Stomach (tissue), 9 donors: ENCODE measurements around the gene KIF4A. TPM values are rescaled to one million over a fixed set of nuclear protein-coding genes. Genes with fewer than 3 reads are reported as not detected.
"Not testable (repeated sequence)": the region's sequence is repeated elsewhere in the genome, so short reads cannot be mapped to it uniquely, and the experiment has no call there.

Experiments
- DNase-seq, 2 donors: peaks; one replicate each; pipeline versions ENCODE4 v3.0.0 to v3.0.0-alpha.2; 2013 to 2019
- H3K27ac ChIP-seq, 5 donors: fragments of 200-600 bp in 4 of 5; sonication (generic) in 4 of 5; one replicate each; pipeline ENCODE4 v1.5.1; 2013 to 2019; ENCODE audit warnings: mild to moderate bottlenecking in 1 of 5, moderate library complexity in 1 of 5
- H3K27me3 ChIP-seq, 3 donors: fragments of 200-600 bp; sonication (generic); one replicate each; pipeline ENCODE4 v1.5.1; 2017 to 2019; ENCODE audit warnings: mixed run types in 1 of 3
- H3K36me3 ChIP-seq, 4 donors: fragments of 200-600 bp; sonication (generic); 1 replicate in 3 of 4; 2 replicates in 1 of 4; pipeline ENCODE4 v1.5.1; 2016 to 2019
- H3K4me1 ChIP-seq, 4 donors: fragments of 200-600 bp; sonication (generic); one replicate each; pipeline ENCODE4 v1.5.1; 2016 to 2019
- H3K4me3 ChIP-seq, 4 donors: fragments of 200-600 bp; sonication (generic) in 3 of 4; one replicate each; pipeline ENCODE4 v1.5.1; 2016 to 2019; ENCODE audit warnings: mild to moderate bottlenecking in 1 of 4
- H3K9me3 ChIP-seq, 4 donors: fragments of 200-600 bp; sonication (generic); one replicate each; pipeline ENCODE4 v1.5.1; 2016 to 2019
- EP300 ChIP-seq: sonication (generic); formaldehyde crosslinking; IDR thresholded peaks from one replicate; pipeline ENCODE4 v1.6.1; 2017; ENCODE audit warnings: antibody characterized with exemption
- POLR2A ChIP-seq, 4 donors: fragments of 450-650 bp; IDR thresholded peaks; one replicate each; pipeline ENCODE4 v1.6.1; 2016; ENCODE audit warnings: antibody characterized with exemption in 4 of 4, control low read depth in 2 of 4, mild to moderate bottlenecking in 1 of 4, moderate library complexity in 1 of 4
- POLR2AphosphoS5 ChIP-seq, 3 donors: sonication (generic); formaldehyde crosslinking; IDR thresholded peaks; one replicate each; pipeline ENCODE4 v1.6.1; 2016; ENCODE audit warnings: antibody characterized with exemption in 3 of 3
- WGBS, 5 donors: extraction: QIAGEN DNeasy Blood & Tissue Kit in 3 of 5; methylation state at CpG; one replicate each; pipeline versions ENCODE4 v1.1.5 to v1.1.7; 2013 to 2018; 5-methylcytosine and 5-hydroxymethylcytosine counted together
- intact Hi-C: fragments of 100-400 bp; cut with DNase I; formaldehyde crosslinking; loops from one replicate; pipeline ENCODE4 v1.15.1; 2023; ENCODE audit warnings: low total_unique reads
- polyA plus RNA-seq, 3 donors: library from polyadenylated mRNA; stranded (reverse); fragments of 200-250 nt; gene quantifications; one replicate each; pipeline ENCODE4 v1.2.3, GENCODE V29; 2013
- total RNA-seq, 5 donors: library from RNA; depleted of rRNA; stranded (reverse); fragments of >200 nt; gene quantifications; one replicate each; pipeline versions ENCODE4 v1.1.0 to v1.2.3, GENCODE V29; 2014 to 2016
- TF ChIP-seq, protein P1 (sequence below), 7 experiments: fragments of 450-650 bp in 4 of 7; fragments of 200-600 bp in 3 of 7; sonication (generic) in 3 of 7; IDR thresholded peaks; one replicate each; pipeline ENCODE4 v1.5.1; 2016 to 2019; ENCODE audit warnings: antibody characterized with exemption in 7 of 7, control low read depth in 2 of 7, mild to moderate bottlenecking in 1 of 7
- donor health status: healthy with polysubstance abuse.
- donor health status: Bipolar disorder and iron deficiency.
- donor health status: healthy.

KIF4A gene
- total and polyA plus RNA-seq, 8 donors: 0.31 to 26.9 (median 2.0) TPM; not detected in 1

GRCh38 chrX:70360366-70360765 lies 70.5 kb downstream of the KIF4A start:
- intact Hi-C loops: no loop called here
- Histone ChIP-seq H3K27me3 (no peaks in the 10 kb centered on the region), H3K36me3 (no peaks in the 10 kb centered on the region), H3K27ac (no peak overlapping the region), H3K9me3 (peaks cover 0 to 4% (median 2%) of the 10 kb centered on the region in 4 donors), H3K4me1 (no peaks in the 10 kb centered on the region), H3K4me3 (no peak overlapping the region)
- TF ChIP-seq POLR2AphosphoS5 (IDR thresholded peaks at IDR 0.05) (no peak), POLR2A (IDR thresholded peaks at IDR 0.05) (no peak), EP300 (no peak)
- TF ChIP-seq, protein P1, sequence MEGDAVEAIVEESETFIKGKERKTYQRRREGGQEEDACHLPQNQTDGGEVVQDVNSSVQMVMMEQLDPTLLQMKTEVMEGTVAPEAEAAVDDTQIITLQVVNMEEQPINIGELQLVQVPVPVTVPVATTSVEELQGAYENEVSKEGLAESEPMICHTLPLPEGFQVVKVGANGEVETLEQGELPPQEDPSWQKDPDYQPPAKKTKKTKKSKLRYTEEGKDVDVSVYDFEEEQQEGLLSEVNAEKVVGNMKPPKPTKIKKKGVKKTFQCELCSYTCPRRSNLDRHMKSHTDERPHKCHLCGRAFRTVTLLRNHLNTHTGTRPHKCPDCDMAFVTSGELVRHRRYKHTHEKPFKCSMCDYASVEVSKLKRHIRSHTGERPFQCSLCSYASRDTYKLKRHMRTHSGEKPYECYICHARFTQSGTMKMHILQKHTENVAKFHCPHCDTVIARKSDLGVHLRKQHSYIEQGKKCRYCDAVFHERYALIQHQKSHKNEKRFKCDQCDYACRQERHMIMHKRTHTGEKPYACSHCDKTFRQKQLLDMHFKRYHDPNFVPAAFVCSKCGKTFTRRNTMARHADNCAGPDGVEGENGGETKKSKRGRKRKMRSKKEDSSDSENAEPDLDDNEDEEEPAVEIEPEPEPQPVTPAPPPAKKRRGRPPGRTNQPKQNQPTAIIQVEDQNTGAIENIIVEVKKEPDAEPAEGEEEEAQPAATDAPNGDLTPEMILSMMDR (IDR thresholded peaks at IDR 0.05): no peak
- DNase-seq: no peak
- WGBS, 5 donors: 82 to 100% (median 93%) methylated on average over 2 to 10 of the region's 10 CpGs

DNA sequence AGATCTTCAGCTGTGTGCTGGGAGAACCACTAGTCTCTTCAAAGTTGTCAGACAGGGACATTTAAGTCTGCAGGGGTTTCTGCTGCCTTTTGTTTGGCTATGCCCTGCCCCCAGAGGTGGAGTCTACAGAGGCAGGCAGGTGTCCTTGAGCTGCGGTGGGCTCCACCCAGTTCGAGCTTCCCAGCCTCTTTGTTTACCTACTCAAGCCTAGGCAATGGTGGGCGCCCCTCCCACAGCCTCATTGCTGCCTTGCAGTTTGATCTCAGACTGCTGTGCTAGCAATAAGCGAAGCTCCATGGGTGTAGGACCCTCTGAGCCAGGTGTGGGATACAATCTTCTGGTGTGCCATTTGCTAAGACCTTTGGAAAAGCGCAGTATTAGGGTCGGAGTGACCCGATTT lies 78.8 kb downstream of the KIF4A start:
- DNase-seq, H3K4me1 ChIP-seq, H3K36me3 ChIP-seq, H3K27me3 ChIP-seq, H3K9me3 ChIP-seq, H3K4me3 ChIP-seq, intact Hi-C loops, H3K27ac ChIP-seq: not testable (repeated sequence)
- 50 to 86% (median 78%) methylated on average over 2 to 7 of the region's 7 CpGs for WGBS, 5 donors

- no peaks in the 10 kb centered on the region for H3K4me1 ChIP-seq
- TF ChIP-seq, protein P1 (IDR thresholded peaks at IDR 0.05): no peak
- H3K4me3 ChIP-seq: no peak overlapping the region
- DNase-seq: no peak
- intact Hi-C loops: no loop called here
- no peaks in the 10 kb centered on the region for H3K27me3 ChIP-seq
- H3K36me3 ChIP-seq: no peaks in the 10 kb centered on the region
- 68 to 85% (median 78%) methylated on average over 2 of the region's 2 CpGs for WGBS, 5 donors
- H3K9me3 ChIP-seq: no peaks in the 10 kb centered on the region
- no peak overlapping the region for H3K27ac ChIP-seq
These were observed 96.3 kb downstream of the KIF4A start for GRCh38 chrX:70386235-70386634.

- TF ChIP-seq POLR2AphosphoS5 (IDR thresholded peaks at IDR 0.05) (no peak), EP300 (no peak), POLR2A (IDR thresholded peaks at IDR 0.05) (no peak)
- TF ChIP-seq, protein P1 (IDR thresholded peaks at IDR 0.05): no peak
- 46 to 82% (median 66%) methylated on average over 4 of the region's 4 CpGs for WGBS, 5 donors
- intact Hi-C loops: no loop called here
- Histone ChIP-seq H3K4me3 (no peak overlapping the region), H3K27me3 (no peaks in the 10 kb centered on the region), H3K9me3 (peaks cover 0 to 6% (median 2%) of the 10 kb centered on the region in 4 donors), H3K27ac (no peak overlapping the region), H3K36me3 (no peaks in the 10 kb centered on the region), H3K4me1 (no peaks in the 10 kb centered on the region)
- DNase-seq: peak in 1 of 2 donors; percentile 21
These were observed 109.0 kb downstream of the KIF4A start for GRCh38 chrX:70398899-70399298.

DNA sequence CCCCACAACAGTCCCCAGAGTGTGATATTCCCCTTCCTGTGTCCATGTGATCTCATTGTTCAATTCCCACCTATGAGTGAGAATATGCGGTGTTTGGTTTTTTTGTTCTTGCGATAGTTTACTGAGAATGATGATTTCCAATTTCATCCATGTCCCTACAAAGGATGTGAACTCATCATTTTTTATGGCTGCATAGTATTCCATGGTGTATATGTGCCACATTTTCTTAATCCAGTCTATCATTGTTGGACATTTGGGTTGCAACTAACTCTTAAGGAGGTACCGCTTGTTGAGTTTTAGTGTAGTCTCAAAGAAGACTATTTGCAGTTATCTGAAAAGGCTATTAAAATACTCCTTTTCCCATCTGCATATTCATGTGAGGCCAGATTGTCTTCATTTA lies 110.3 kb downstream of the KIF4A start:
- H3K36me3 ChIP-seq, H3K27ac ChIP-seq, intact Hi-C loops, H3K4me1 ChIP-seq, H3K27me3 ChIP-seq, H3K9me3 ChIP-seq, DNase-seq, H3K4me3 ChIP-seq: not testable (repeated sequence)
- WGBS, 5 donors: 82 to 100% (median 97%) methylated on average over 1 to 3 of the region's 3 CpGs

GRCh38 chrX:70402721-70403120 lies 112.8 kb downstream of the KIF4A start:
- no peaks in the 10 kb centered on the region for H3K4me1 ChIP-seq
- no peaks in the 10 kb centered on the region for H3K9me3 ChIP-seq
- no peaks in the 10 kb centered on the region for H3K27me3 ChIP-seq
- no peak overlapping the region for H3K4me3 ChIP-seq
- no peak for DNase-seq
- no peak overlapping the region for H3K27ac ChIP-seq
- intact Hi-C loops: no loop called here
- TF ChIP-seq, protein P1 (IDR thresholded peaks at IDR 0.05): no peak
- TF ChIP-seq POLR2AphosphoS5 (IDR thresholded peaks at IDR 0.05) (no peak), POLR2A (IDR thresholded peaks at IDR 0.05) (no peak), EP300 (no peak)
- WGBS, 5 donors: 76 to 98% (median 86%) methylated on average over 2 of the region's 2 CpGs
- H3K36me3 ChIP-seq: peaks cover 0 to 3% (median 0%) of the 10 kb centered on the region in 4 donors
